K562 (cell line): ENCODE measurements around the gene KLHDC2. TPM values are rescaled to one million over a fixed set of nuclear protein-coding genes. Genes with fewer than 3 reads are reported as not detected.

ENCODE experiments used
- ATAC-seq: fragments of 200-7000 bp; cut with Tn5 transposase; 3 replicates; pipeline ENCODE4 v1.9.1; 2020; ENCODE audit warnings: moderate library complexity
- BruUV-seq: library from RNA; stranded (reverse); fragments of 400-500 nt; replicated peaks from 2 replicates; lab custom pipeline; 2021; lab: Mats Ljungman, UMichigan
- CTCF ChIA-PET: fragments of 300-600 bp; formaldehyde crosslinking; extraction: SDS; loops from one replicate; lab custom pipeline; 2021; ENCODE audit warnings: low intra/inter-chr PET ratio; lab: Yijun Ruan, JAX
- POLR2A ChIA-PET: fragments of 300-600, 350-650 bp; sonication (Branson Sonifier 250); formaldehyde crosslinking; extraction: SDS; loops from one replicate; lab custom pipeline; 2021; ENCODE audit warnings: antibody characterized with exemption, inconsistent platforms; lab: Yijun Ruan, JAX
- DNase-seq, 4 experiments: peaks; one replicate each; pipeline versions ENCODE4 v3.0.0 to v3.0.0-alpha.2; 2011 to 2018; ENCODE audit warnings: low spot score in 3 of 4, mixed read lengths in 3 of 4; ENCODE audit errors: extremely low read depth in 1 of 4
- FAIRE-seq: peaks from 2 replicates; lab custom pipeline; 2011; peaks lifted over from hg19 to GRCh38; lab: Jason Lieb, UNC
- H2AFZ ChIP-seq: 2 replicates; pipeline ENCODE4 v1.6.0; 2011; ENCODE audit warnings: low read depth, low read length, control low read depth, inconsistent platforms
- H3K27ac ChIP-seq: fragments of 200-600 bp; 3 replicates; pipeline ENCODE4 v1.8.0; 2011; ENCODE audit warnings: low read depth, mild to moderate bottlenecking, control low read depth, inconsistent platforms, low read length, moderate library complexity, mixed read lengths; ENCODE audit errors: extremely low read depth
- H3K27me3 ChIP-seq, 2 experiments: fragments of 300-600 bp in 1 of 2; 2 replicates in 1 of 2; 3 replicates in 1 of 2; pipeline versions ENCODE4 v1.6.0 to v1.8.0; 2011; ENCODE audit warnings: inconsistent platforms in 2 of 2, low read length in 2 of 2, mild to moderate bottlenecking in 1 of 2, mixed read lengths in 1 of 2, moderate library complexity in 1 of 2; ENCODE audit not compliant: control insufficient read depth in 2 of 2, insufficient read depth in 2 of 2
- H3K36me3 ChIP-seq: fragments of 300-600 bp; 3 replicates; pipeline ENCODE4 v1.8.0; 2011; ENCODE audit warnings: mild to moderate bottlenecking, low read length, inconsistent platforms; ENCODE audit not compliant: control insufficient read depth, insufficient read depth
- H3K4me1 ChIP-seq, 2 experiments: fragments of 200-600 bp in 1 of 2; replicated peaks in 1 of 2; 2 replicates in 1 of 2; 3 replicates in 1 of 2; pipeline versions ENCODE4 v1.5.1 to v1.8.0; 2011; ENCODE audit warnings: inconsistent platforms in 2 of 2, low read length in 2 of 2, mild to moderate bottlenecking in 1 of 2, mixed read lengths in 1 of 2, moderate library complexity in 1 of 2; ENCODE audit not compliant: control insufficient read depth in 2 of 2, insufficient read depth in 2 of 2
- H3K4me2 ChIP-seq: 2 replicates; pipeline ENCODE4 v1.6.1; 2011; ENCODE audit warnings: low read length, control low read depth, inconsistent platforms, mixed read lengths; ENCODE audit not compliant: insufficient read depth
- H3K4me3 ChIP-seq: fragments of 200-600 bp; sonication (generic), shearing (Covaris generic); 2 replicates; pipeline ENCODE4 v1.5.1; 2016; ENCODE audit warnings: control low read depth, inconsistent platforms
- H3K79me2 ChIP-seq: fragments of 200-600 bp; 3 replicates; pipeline ENCODE4 v1.8.0; 2011; ENCODE audit warnings: low read length, inconsistent platforms; ENCODE audit not compliant: control insufficient read depth, insufficient read depth
- H3K9ac ChIP-seq, 2 experiments: 2 replicates each; pipeline versions ENCODE4 v1.6.0 to v1.6.1; 2011; ENCODE audit warnings: low read depth in 2 of 2, low read length in 2 of 2, control low read depth in 1 of 2, inconsistent platforms in 1 of 2, mild to moderate bottlenecking in 1 of 2, mixed read lengths in 1 of 2; ENCODE audit not compliant: insufficient read depth in 1 of 2
- H3K9me1 ChIP-seq: one replicate; pipeline ENCODE4 v1.6.0; 2011; ENCODE audit warnings: inconsistent platforms, mild to moderate bottlenecking, low read length, moderate library complexity; ENCODE audit not compliant: control insufficient read depth, insufficient read depth
- H3K9me3 ChIP-seq: replicated peaks from 2 replicates; pipeline ENCODE4 v1.5.1; 2011; ENCODE audit warnings: low read depth, low read length, inconsistent platforms; ENCODE audit not compliant: control insufficient read depth, insufficient read depth
- H4K20me1 ChIP-seq: replicated peaks from 2 replicates; pipeline ENCODE4 v1.6.1; 2011; ENCODE audit warnings: low read length, inconsistent platforms, mixed read lengths; ENCODE audit not compliant: control insufficient read depth, insufficient read depth
- ELF2 ChIP-seq: fragments of 250-450 bp; sonication (Bioruptor Pico); IDR thresholded peaks from 2 replicates; pipeline ENCODE4 v1.5.0; 2021; ENCODE audit warnings: mild to moderate bottlenecking
- ESRRA ChIP-seq: fragments of 450-650 bp; IDR thresholded peaks from 2 replicates; pipeline ENCODE4 v1.6.1; 2014; ENCODE audit warnings: low read depth, mild to moderate bottlenecking, moderate library complexity, borderline replicate concordance
- FOXA3 ChIP-seq, 2 experiments: fragments of 450-650 bp in 1 of 2; sonication (generic) in 1 of 2; formaldehyde crosslinking; IDR thresholded peaks in 1 of 2; conservative IDR thresholded peaks in 1 of 2; 2 replicates each; pipeline versions ENCODE4 v1.4.0 to v1.8.0; 2020 to 2022; ENCODE audit warnings: mild to moderate bottlenecking in 2 of 2, missing genetic modification reagents in 1 of 2
- HNRNPK ChIP-seq: fragments of 200-400 bp; formaldehyde crosslinking; IDR thresholded peaks from one replicate; pipeline ENCODE4 v1.6.1; 2018; ENCODE audit warnings: mild to moderate bottlenecking, low read depth, low read length; ENCODE audit not compliant: poor library complexity, severe bottlenecking
- ZNF79 ChIP-seq: fragments of 250-450 bp; sonication (Bioruptor Pico); IDR thresholded peaks from 2 replicates; pipeline ENCODE4 v1.4.0; 2020; ENCODE audit warnings: low read depth, mild to moderate bottlenecking, moderate library complexity
- whole genome bisulfite sequencing: fragments of 100-300 bp; shearing (Covaris generic); methylation state at CpG from one replicate; pipeline ENCODE4 v1.1.6; 2016; ENCODE audit warnings: low coverage, mixed read lengths; ENCODE audit not compliant: insufficient coverage; ENCODE audit errors: missing lambda C conversion rate; 5-methylcytosine and 5-hydroxymethylcytosine counted together
- in situ Hi-C: fragments of 300-500 bp; cut with MboI; formaldehyde crosslinking; loops from 4 replicates; pipeline ENCODE4 v1.15.0; 2018; ENCODE audit warnings: inconsistent platforms, mixed read lengths
- intact Hi-C: fragments of 100-400 bp; cut with micrococcal nuclease; formaldehyde crosslinking; loops from 2 replicates; pipeline ENCODE4 v1.14.2; 2022
- polyA plus RNA-seq, 8 experiments: library from polyadenylated mRNA; depleted of rRNA in 4 of 8; stranded (reverse) in 5 of 8; unstranded in 3 of 8; fragments of >200 nt; fragmentation: Nextera tagmentation in 2 of 8; fragmentation: Illumina TruSeq in 1 of 8; extraction: Ambion mirVana in 2 of 8; extraction: Trizol in 1 of 8; gene quantifications; 2 replicates each; pipeline versions ENCODE4 v1.2.1 to v1.2.3, GENCODE V29; 2011 to 2014; ENCODE audit warnings: inconsistent platforms in 1 of 8, missing spikeins in 1 of 8
- total RNA-seq, 7 experiments: library from RNA; depleted of rRNA in 6 of 7; stranded (reverse); fragments of >200 nt in 6 of 7; fragmentation: Illumina TruSeq in 2 of 7; extraction: Trizol in 2 of 7; gene quantifications; 2 replicates each; pipeline versions ENCODE4 v1.2.1 to v1.2.3, GENCODE V29; 2011 to 2021; ENCODE audit warnings: low replicate concordance in 1 of 7
- TF ChIP-seq, protein P1 (sequence below), 2 experiments: fragments of 450-650 bp; IDR thresholded peaks; 2 replicates each; pipeline ENCODE4 v1.6.1; 2018; ENCODE audit warnings: mild to moderate bottlenecking in 2 of 2, low read depth in 1 of 2; ENCODE audit not compliant: partially characterized antibody in 2 of 2
- TF ChIP-seq, protein P2 (sequence below): sonication (generic); formaldehyde crosslinking; IDR thresholded peaks from 2 replicates; pipeline ENCODE4 v1.8.0; 2022; ENCODE audit warnings: mild to moderate bottlenecking, missing genetic modification reagents
- TF ChIP-seq, protein P3 (sequence below): fragments of 250-450 bp; sonication (Bioruptor Pico); IDR thresholded peaks from 2 replicates; pipeline ENCODE4 v1.4.0; 2020; ENCODE audit warnings: borderline replicate concordance

Gene KLHDC2
- total and polyA plus RNA-seq, 9 of the 15 experiments (the other 6 are each of a cell fraction or from before 2014, with no cell fraction given), result 6.3 to 41.7 (median 20.0) TPM

- Histone ChIP-seq H3K9me3 (no peaks in the 10 kb centered on the region), H3K4me3 (peak overlapping the region; percentile 93), H3K27ac (peak overlapping the region; percentile 99), H4K20me1 (no peaks in the 10 kb centered on the region), H3K36me3 (peaks cover 7% of the 10 kb centered on the region; the same call in 2 of the 3 replicates), H3K79me2 (peaks cover 32% of the 10 kb centered on the region), H3K27me3 (no peaks in the 10 kb centered on the region), H3K4me2 (peak overlapping the region; percentile 95), H3K9ac (peak overlapping the region; percentile 79 to 94; a peak in 3 of 4 replicates), H3K9me1 (no peaks in the 10 kb centered on the region), H2AFZ (no peak overlapping the region), H3K4me1 (peaks cover 17 to 20% of the 10 kb centered on the region in 2 experiments; a peak in 4 of 5 replicates)
- peak in 1 of 4 experiments; percentile 19 for DNase-seq
- FAIRE-seq, result peak; percentile 26
- ChIA-PET CTCF (no interaction called here), POLR2A (interaction anchor here (0.6 to 5.4 kb wide), 6 partner anchors 11 to 225 kb away, joined by 3 to 31 read pairs (median 7); partner anchors contain the start of genes MGAT2, POLE2 and RPL36AL)
- ATAC-seq, result no peak
- WGBS, result 14% methylated on average over 4 of the region's 4 CpGs
- intact Hi-C loops (no loop called here), in situ Hi-C loops (no loop called here)
- no TSS peak for BruUV-seq
- TF ChIP-seq, protein P1, sequence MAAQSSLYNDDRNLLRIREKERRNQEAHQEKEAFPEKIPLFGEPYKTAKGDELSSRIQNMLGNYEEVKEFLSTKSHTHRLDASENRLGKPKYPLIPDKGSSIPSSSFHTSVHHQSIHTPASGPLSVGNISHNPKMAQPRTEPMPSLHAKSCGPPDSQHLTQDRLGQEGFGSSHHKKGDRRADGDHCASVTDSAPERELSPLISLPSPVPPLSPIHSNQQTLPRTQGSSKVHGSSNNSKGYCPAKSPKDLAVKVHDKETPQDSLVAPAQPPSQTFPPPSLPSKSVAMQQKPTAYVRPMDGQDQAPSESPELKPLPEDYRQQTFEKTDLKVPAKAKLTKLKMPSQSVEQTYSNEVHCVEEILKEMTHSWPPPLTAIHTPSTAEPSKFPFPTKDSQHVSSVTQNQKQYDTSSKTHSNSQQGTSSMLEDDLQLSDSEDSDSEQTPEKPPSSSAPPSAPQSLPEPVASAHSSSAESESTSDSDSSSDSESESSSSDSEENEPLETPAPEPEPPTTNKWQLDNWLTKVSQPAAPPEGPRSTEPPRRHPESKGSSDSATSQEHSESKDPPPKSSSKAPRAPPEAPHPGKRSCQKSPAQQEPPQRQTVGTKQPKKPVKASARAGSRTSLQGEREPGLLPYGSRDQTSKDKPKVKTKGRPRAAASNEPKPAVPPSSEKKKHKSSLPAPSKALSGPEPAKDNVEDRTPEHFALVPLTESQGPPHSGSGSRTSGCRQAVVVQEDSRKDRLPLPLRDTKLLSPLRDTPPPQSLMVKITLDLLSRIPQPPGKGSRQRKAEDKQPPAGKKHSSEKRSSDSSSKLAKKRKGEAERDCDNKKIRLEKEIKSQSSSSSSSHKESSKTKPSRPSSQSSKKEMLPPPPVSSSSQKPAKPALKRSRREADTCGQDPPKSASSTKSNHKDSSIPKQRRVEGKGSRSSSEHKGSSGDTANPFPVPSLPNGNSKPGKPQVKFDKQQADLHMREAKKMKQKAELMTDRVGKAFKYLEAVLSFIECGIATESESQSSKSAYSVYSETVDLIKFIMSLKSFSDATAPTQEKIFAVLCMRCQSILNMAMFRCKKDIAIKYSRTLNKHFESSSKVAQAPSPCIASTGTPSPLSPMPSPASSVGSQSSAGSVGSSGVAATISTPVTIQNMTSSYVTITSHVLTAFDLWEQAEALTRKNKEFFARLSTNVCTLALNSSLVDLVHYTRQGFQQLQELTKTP (IDR thresholded peaks at IDR 0.05; ENCODE audit: low read depth in 1 of 2, partially characterized antibody in 2 of 2), result no peak
- peak; percentile 78 to 86; a peak in 3 of 4 replicates for TF ChIP-seq FOXA3 (CRISPR knock-in tag; conservative IDR thresholded peaks at IDR 0.05 in 1 of 2, IDR thresholded peaks at IDR 0.05 in 1 of 2)
- no peak for TF ChIP-seq ELF2 (CRISPR knock-in tag)
- TF ChIP-seq ESRRA, result peak; percentile 33; the same call in 1 of the 2 replicates
- TF ChIP-seq, protein P2, sequence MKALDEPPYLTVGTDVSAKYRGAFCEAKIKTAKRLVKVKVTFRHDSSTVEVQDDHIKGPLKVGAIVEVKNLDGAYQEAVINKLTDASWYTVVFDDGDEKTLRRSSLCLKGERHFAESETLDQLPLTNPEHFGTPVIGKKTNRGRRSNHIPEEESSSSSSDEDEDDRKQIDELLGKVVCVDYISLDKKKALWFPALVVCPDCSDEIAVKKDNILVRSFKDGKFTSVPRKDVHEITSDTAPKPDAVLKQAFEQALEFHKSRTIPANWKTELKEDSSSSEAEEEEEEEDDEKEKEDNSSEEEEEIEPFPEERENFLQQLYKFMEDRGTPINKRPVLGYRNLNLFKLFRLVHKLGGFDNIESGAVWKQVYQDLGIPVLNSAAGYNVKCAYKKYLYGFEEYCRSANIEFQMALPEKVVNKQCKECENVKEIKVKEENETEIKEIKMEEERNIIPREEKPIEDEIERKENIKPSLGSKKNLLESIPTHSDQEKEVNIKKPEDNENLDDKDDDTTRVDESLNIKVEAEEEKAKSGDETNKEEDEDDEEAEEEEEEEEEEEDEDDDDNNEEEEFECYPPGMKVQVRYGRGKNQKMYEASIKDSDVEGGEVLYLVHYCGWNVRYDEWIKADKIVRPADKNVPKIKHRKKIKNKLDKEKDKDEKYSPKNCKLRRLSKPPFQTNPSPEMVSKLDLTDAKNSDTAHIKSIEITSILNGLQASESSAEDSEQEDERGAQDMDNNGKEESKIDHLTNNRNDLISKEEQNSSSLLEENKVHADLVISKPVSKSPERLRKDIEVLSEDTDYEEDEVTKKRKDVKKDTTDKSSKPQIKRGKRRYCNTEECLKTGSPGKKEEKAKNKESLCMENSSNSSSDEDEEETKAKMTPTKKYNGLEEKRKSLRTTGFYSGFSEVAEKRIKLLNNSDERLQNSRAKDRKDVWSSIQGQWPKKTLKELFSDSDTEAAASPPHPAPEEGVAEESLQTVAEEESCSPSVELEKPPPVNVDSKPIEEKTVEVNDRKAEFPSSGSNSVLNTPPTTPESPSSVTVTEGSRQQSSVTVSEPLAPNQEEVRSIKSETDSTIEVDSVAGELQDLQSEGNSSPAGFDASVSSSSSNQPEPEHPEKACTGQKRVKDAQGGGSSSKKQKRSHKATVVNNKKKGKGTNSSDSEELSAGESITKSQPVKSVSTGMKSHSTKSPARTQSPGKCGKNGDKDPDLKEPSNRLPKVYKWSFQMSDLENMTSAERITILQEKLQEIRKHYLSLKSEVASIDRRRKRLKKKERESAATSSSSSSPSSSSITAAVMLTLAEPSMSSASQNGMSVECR (CRISPR knock-in tag), result no peak
- TF ChIP-seq, protein P3, sequence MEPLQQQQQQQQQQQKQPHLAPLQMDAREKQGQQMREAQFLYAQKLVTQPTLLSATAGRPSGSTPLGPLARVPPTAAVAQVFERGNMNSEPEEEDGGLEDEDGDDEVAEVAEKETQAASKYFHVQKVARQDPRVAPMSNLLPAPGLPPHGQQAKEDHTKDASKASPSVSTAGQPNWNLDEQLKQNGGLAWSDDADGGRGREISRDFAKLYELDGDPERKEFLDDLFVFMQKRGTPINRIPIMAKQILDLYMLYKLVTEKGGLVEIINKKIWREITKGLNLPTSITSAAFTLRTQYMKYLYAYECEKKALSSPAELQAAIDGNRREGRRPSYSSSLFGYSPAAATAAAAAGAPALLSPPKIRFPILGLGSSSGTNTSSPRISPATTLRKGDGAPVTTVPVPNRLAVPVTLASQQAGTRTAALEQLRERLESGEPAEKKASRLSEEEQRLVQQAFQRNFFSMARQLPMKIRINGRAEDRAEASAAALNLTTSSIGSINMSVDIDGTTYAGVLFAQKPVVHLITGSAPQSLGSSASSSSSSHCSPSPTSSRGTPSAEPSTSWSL (CRISPR knock-in tag), result no peak
- no peak for TF ChIP-seq ZNF79 (CRISPR knock-in tag)
- no peak for TF ChIP-seq HNRNPK
Measured at GRCh38 chr14:49770212-49770817, 2.4 kb downstream of the KLHDC2 start.
